ENCODE results near the gene NUAK1.

- TF ChIP-seq CTCF (IDR thresholded peaks at IDR 0.05; ENCODE audit: low read depth, low read length) (no peak), EZH2phosphoT487 (IDR thresholded peaks at IDR 0.05; ENCODE audit: low read depth) (no peak)
Measured at GRCh38 chr12:106035421-106035820, 103.3 kb downstream of the NUAK1 start.

Measured in OCI-LY3 (cell line).